Measurements from ENCODE around the gene TMEM59. TPM values are rescaled to one million over a fixed set of nuclear protein-coding genes. Genes with fewer than 3 reads are reported as not detected.
"Not testable (repeated sequence)": the region's sequence is repeated elsewhere in the genome, so short reads cannot be mapped to it uniquely, and the experiment has no call there.

Gene TMEM59
- total and polyA plus RNA-seq, 2 donors (not counting 1 experiment from before 2014, with no cell fraction given), result 66.3 to 146 TPM

GRCh38 chr1:54028306-54029251 is 24.4 kb downstream of the TMEM59 start:
- Histone ChIP-seq H3K4me1 (ENCODE audit: control insufficient read depth in 2 of 2, insufficient read depth in 2 of 2, low read length in 2 of 2) (no peaks in the 10 kb centered on the region), H4K20me1 (ENCODE audit: control insufficient read depth, insufficient read depth, low read length, poor library complexity, severe bottlenecking) (no peaks in the 10 kb centered on the region), H3K4me2 (replicated peaks; ENCODE audit: low read depth, low read length, poor library complexity, severe bottlenecking) (no peak overlapping the region), H3K9ac (ENCODE audit: low read length) (no peak overlapping the region), H2AFZ (ENCODE audit: insufficient read depth, low read depth, low read length, poor library complexity, severe bottlenecking) (no peak overlapping the region), H3K79me2 (ENCODE audit: control insufficient read depth, insufficient read depth, low read length) (no peaks in the 10 kb centered on the region), H3K36me3 (replicated peaks in 1 of 2; ENCODE audit: control extremely low read depth in 1 of 2, control insufficient read depth in 1 of 2, extremely low read depth in 1 of 2, insufficient read depth in 2 of 2, low read length in 1 of 2) (peaks cover 0 to 19% of the 10 kb centered on the region in 2 experiments), H3K27me3 (replicated peaks in 1 of 4; ENCODE audit: control extremely low read depth in 1 of 4, control insufficient read depth in 3 of 4, insufficient read depth in 4 of 4, low read length in 3 of 4) (no peaks in the 10 kb centered on the region), H3K27ac (ENCODE audit: low read length in 2 of 2) (no peak overlapping the region), H3K4me3 (ENCODE audit: control extremely low read depth in 1 of 5, extremely low read depth in 1 of 5, insufficient read depth in 1 of 5, low read depth in 2 of 5, low read length in 4 of 5) (no peak overlapping the region), H3K9me3 (ENCODE audit: control extremely low read depth in 1 of 3, control insufficient read depth in 2 of 3, insufficient read depth in 1 of 3, low read length in 2 of 3) (no peaks in the 10 kb centered on the region)
- DNase-seq (no peak), ATAC-seq (ENCODE audit: low read depth) (no peak)
- H3K27me3 Mint-ChIP-seq, result no peaks in the 10 kb centered on the region
- POLR2A ChIA-PET, result no interaction called here
- 98% methylated on average over 3 of the region's 3 CpGs for WGBS (ENCODE audit: insufficient coverage)
- H3K27ac Mint-ChIP-seq, result no peak overlapping the region
- intact Hi-C loops (cut with micrococcal nuclease), result no loop called here
- H3K4me1 Mint-ChIP-seq, result peaks cover 4% of the 10 kb centered on the region
- no peak for TF ChIP-seq EZH2 (IDR thresholded peaks at IDR 0.05; ENCODE audit: borderline replicate concordance, insufficient read depth, low read depth, low read length, poor library complexity, severe bottlenecking)
- TF ChIP-seq, protein P1, sequence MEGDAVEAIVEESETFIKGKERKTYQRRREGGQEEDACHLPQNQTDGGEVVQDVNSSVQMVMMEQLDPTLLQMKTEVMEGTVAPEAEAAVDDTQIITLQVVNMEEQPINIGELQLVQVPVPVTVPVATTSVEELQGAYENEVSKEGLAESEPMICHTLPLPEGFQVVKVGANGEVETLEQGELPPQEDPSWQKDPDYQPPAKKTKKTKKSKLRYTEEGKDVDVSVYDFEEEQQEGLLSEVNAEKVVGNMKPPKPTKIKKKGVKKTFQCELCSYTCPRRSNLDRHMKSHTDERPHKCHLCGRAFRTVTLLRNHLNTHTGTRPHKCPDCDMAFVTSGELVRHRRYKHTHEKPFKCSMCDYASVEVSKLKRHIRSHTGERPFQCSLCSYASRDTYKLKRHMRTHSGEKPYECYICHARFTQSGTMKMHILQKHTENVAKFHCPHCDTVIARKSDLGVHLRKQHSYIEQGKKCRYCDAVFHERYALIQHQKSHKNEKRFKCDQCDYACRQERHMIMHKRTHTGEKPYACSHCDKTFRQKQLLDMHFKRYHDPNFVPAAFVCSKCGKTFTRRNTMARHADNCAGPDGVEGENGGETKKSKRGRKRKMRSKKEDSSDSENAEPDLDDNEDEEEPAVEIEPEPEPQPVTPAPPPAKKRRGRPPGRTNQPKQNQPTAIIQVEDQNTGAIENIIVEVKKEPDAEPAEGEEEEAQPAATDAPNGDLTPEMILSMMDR (IDR thresholded peaks at IDR 0.05), result no peak
- CTCF ChIA-PET, result no interaction called here
- H3K9me3 Mint-ChIP-seq (ENCODE audit: insufficient read depth), result no peaks in the 10 kb centered on the region
- H3K4me3 Mint-ChIP-seq, result no peak overlapping the region

GRCh38 chr1:54027848-54028247 is 25.2 kb downstream of the TMEM59 start:
- 100% methylated on average over 4 of the region's 5 CpGs for WGBS (ENCODE audit: insufficient coverage)
- Histone ChIP-seq H3K4me1 (ENCODE audit: control insufficient read depth in 2 of 2, insufficient read depth in 2 of 2, low read length in 2 of 2) (no peaks in the 10 kb centered on the region), H3K4me2 (replicated peaks; ENCODE audit: low read depth, low read length, poor library complexity, severe bottlenecking) (no peak overlapping the region), H3K36me3 (replicated peaks in 1 of 2; ENCODE audit: control extremely low read depth in 1 of 2, control insufficient read depth in 1 of 2, extremely low read depth in 1 of 2, insufficient read depth in 2 of 2, low read length in 1 of 2) (peaks cover 0 to 16% of the 10 kb centered on the region in 2 experiments), H2AFZ (ENCODE audit: insufficient read depth, low read depth, low read length, poor library complexity, severe bottlenecking) (no peak overlapping the region), H3K9ac (ENCODE audit: low read length) (no peak overlapping the region), H3K9me3 (ENCODE audit: control extremely low read depth in 1 of 3, control insufficient read depth in 2 of 3, insufficient read depth in 1 of 3, low read length in 2 of 3) (no peaks in the 10 kb centered on the region), H3K79me2 (ENCODE audit: control insufficient read depth, insufficient read depth, low read length) (no peaks in the 10 kb centered on the region), H3K4me3 (ENCODE audit: control extremely low read depth in 1 of 5, extremely low read depth in 1 of 5, insufficient read depth in 1 of 5, low read depth in 2 of 5, low read length in 4 of 5) (no peak overlapping the region), H3K27ac (ENCODE audit: low read length in 2 of 2) (no peak overlapping the region), H4K20me1 (ENCODE audit: control insufficient read depth, insufficient read depth, low read length, poor library complexity, severe bottlenecking) (no peaks in the 10 kb centered on the region), H3K27me3 (replicated peaks in 1 of 4; ENCODE audit: control extremely low read depth in 1 of 4, control insufficient read depth in 3 of 4, insufficient read depth in 4 of 4, low read length in 3 of 4) (no peaks in the 10 kb centered on the region)
- ChIA-PET CTCF (no interaction called here), POLR2A (no interaction called here)
- Mint-ChIP-seq H3K4me3 (no peak overlapping the region), H3K27me3 (no peaks in the 10 kb centered on the region), H3K27ac (no peak overlapping the region), H3K9me3 (ENCODE audit: insufficient read depth) (no peaks in the 10 kb centered on the region), H3K4me1 (peaks cover 4% of the 10 kb centered on the region)
- DNase-seq, result no peak
- TF ChIP-seq, protein P1 (IDR thresholded peaks at IDR 0.05), result no peak
- TF ChIP-seq EZH2 (IDR thresholded peaks at IDR 0.05; ENCODE audit: borderline replicate concordance, insufficient read depth, low read depth, low read length, poor library complexity, severe bottlenecking), result no peak
- no peak for ATAC-seq (ENCODE audit: low read depth)
- intact Hi-C loops (cut with micrococcal nuclease), result no loop called here

DNA sequence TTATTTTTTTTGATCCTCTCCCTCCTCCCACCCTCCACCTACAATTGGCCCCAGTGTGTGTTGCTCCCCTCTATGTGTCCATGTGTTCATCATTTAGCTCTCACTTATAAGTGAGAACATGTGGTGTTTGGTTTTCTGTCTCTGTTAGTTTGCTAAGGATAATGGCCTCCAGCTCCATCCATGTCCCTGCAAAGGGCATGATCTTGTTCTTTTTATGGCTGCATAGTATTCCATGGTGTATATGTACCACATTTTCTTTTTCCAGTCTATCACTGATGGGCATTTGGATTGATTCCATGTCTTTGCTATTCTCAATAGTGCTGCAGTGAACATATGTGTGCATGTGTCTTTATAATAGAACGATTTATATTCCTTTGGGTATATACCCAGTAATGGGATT is 28.2 kb downstream of the TMEM59 start:
- CTCF ChIA-PET, result interaction anchor here (0.9 kb wide), 1 partner anchor 164 kb away, joined by 3 read pairs; no protein-coding TSS in a partner anchor
- H3K36me3 ChIP-seq (replicated peaks in 1 of 2; ENCODE audit: control extremely low read depth in 1 of 2, control insufficient read depth in 1 of 2, extremely low read depth in 1 of 2, insufficient read depth in 2 of 2, low read length in 1 of 2); H3K27ac ChIP-seq (ENCODE audit: low read length in 2 of 2); H3K27me3 ChIP-seq (replicated peaks in 1 of 4; ENCODE audit: control extremely low read depth in 1 of 4, control insufficient read depth in 3 of 4, insufficient read depth in 4 of 4, low read length in 3 of 4); ATAC-seq (ENCODE audit: low read depth); H3K79me2 ChIP-seq (ENCODE audit: control insufficient read depth, insufficient read depth, low read length); DNase-seq; intact Hi-C loops (cut with micrococcal nuclease); H3K27ac Mint-ChIP-seq; H4K20me1 ChIP-seq (ENCODE audit: control insufficient read depth, insufficient read depth, low read length, poor library complexity, severe bottlenecking); POLR2A ChIA-PET; H3K27me3 Mint-ChIP-seq; H3K4me1 ChIP-seq (ENCODE audit: control insufficient read depth in 2 of 2, insufficient read depth in 2 of 2, low read length in 2 of 2); H3K9me3 Mint-ChIP-seq (ENCODE audit: insufficient read depth); H3K9ac ChIP-seq (ENCODE audit: low read length); H3K4me2 ChIP-seq (replicated peaks; ENCODE audit: low read depth, low read length, poor library complexity, severe bottlenecking); H3K4me1 Mint-ChIP-seq; H3K4me3 ChIP-seq (ENCODE audit: control extremely low read depth in 1 of 5, extremely low read depth in 1 of 5, insufficient read depth in 1 of 5, low read depth in 2 of 5, low read length in 4 of 5); H3K9me3 ChIP-seq (ENCODE audit: control extremely low read depth in 1 of 3, control insufficient read depth in 2 of 3, insufficient read depth in 1 of 3, low read length in 2 of 3); H2AFZ ChIP-seq (ENCODE audit: insufficient read depth, low read depth, low read length, poor library complexity, severe bottlenecking); H3K4me3 Mint-ChIP-seq: not testable (repeated sequence)
- no CpG with 5 or more reads among the region's 1 CpG for WGBS (ENCODE audit: insufficient coverage)

All from B cell (primary cell).